Islet of Langerhans (tissue), 1 donor: Measurements from ENCODE around the gene TCEANC.

ENCODE experiments used
- FAIRE-seq: peaks from one replicate; lab custom pipeline; 2011; peaks lifted over from hg19 to GRCh38; lab: Jason Lieb, UNC

Gene TCEANC

GRCh38 chrX:13693341-13693961, 40.5 kb downstream of the TCEANC start:
- FAIRE-seq, result no peak

- no peak for FAIRE-seq
Observed at GRCh38 chrX:13694359-13694758, 41.4 kb downstream of the TCEANC start.

- no peak for FAIRE-seq
Observed at GRCh38 chrX:13694983-13695382, 42.0 kb downstream of the TCEANC start.

- no peak for FAIRE-seq
Observed at GRCh38 chrX:13695601-13696115, 42.7 kb downstream of the TCEANC start.

- no peak for FAIRE-seq
Observed at GRCh38 chrX:13697455-13697854, 44.5 kb downstream of the TCEANC start.

- FAIRE-seq, result peak; percentile 21
Observed at GRCh38 chrX:13697976-13698375, 45.0 kb downstream of the TCEANC start.

GRCh38 chrX:13698432-13698831, 45.5 kb downstream of the TCEANC start:
- FAIRE-seq, result no peak

GRCh38 chrX:13699183-13699826, 46.4 kb downstream of the TCEANC start:
- peak; percentile 56 for FAIRE-seq

- FAIRE-seq, result no peak
Observed at GRCh38 chrX:13700380-13700779, 47.4 kb downstream of the TCEANC start.

- no peak for FAIRE-seq
Observed at GRCh38 chrX:13702111-13702789, 49.3 kb downstream of the TCEANC start.

- FAIRE-seq, result no peak
Observed at GRCh38 chrX:13703135-13703534, 50.2 kb downstream of the TCEANC start.

- no peak for FAIRE-seq
Observed at GRCh38 chrX:13703589-13703988, 50.6 kb downstream of the TCEANC start.

- no peak for FAIRE-seq
Observed at GRCh38 chrX:13711141-13711540, 58.2 kb downstream of the TCEANC start.
